Measurements from ENCODE around the gene MAU2.
"Not testable (repeated sequence)": the region's sequence is repeated elsewhere in the genome, so short reads cannot be mapped to it uniquely, and the experiment has no call there.

Gene MAU2

GRCh38 chr19:19381007-19381926 is 60.6 kb downstream of the MAU2 start:
- H3K27me3 Mint-ChIP-seq, result no peaks in the 10 kb centered on the region
- H3K4me3 Mint-ChIP-seq, result no peak overlapping the region
- no peak overlapping the region for H3K27ac Mint-ChIP-seq
- peaks cover 32% of the 10 kb centered on the region for H3K4me1 Mint-ChIP-seq
- no peaks in the 10 kb centered on the region for H3K9me3 Mint-ChIP-seq
- no peak for ATAC-seq
- no peak for DNase-seq

GRCh38 chr19:19382118-19382517 is 61.5 kb downstream of the MAU2 start:
- Mint-ChIP-seq H3K27me3 (no peaks in the 10 kb centered on the region), H3K9me3 (no peaks in the 10 kb centered on the region), H3K4me1 (peaks cover 38% of the 10 kb centered on the region), H3K4me3 (no peak overlapping the region), H3K27ac (no peak overlapping the region)
- ATAC-seq (no peak), DNase-seq (no peak)

GRCh38 chr19:19384486-19384885 is 63.9 kb downstream of the MAU2 start:
- ATAC-seq (no peak), DNase-seq (no peak)
- H3K27ac Mint-ChIP-seq, result peak overlapping the region; percentile 67 to 74
- no peaks in the 10 kb centered on the region for H3K27me3 Mint-ChIP-seq
- H3K9me3 Mint-ChIP-seq, result no peaks in the 10 kb centered on the region
- H3K4me3 Mint-ChIP-seq, result peak overlapping the region; percentile 82 to 84
- H3K4me1 Mint-ChIP-seq, result peaks cover 62% of the 10 kb centered on the region

- ATAC-seq (peak; percentile 93), DNase-seq (peak; percentile 100)
- Mint-ChIP-seq H3K27ac (peak overlapping the region; percentile 91 to 93), H3K4me3 (peak overlapping the region; percentile 82 to 84), H3K27me3 (no peaks in the 10 kb centered on the region), H3K9me3 (no peaks in the 10 kb centered on the region), H3K4me1 (peaks cover 70% of the 10 kb centered on the region)
Observed at GRCh38 chr19:19385131-19385895, 64.7 kb downstream of the MAU2 start.

- DNase-seq, result peak in 1 of 2 donors; percentile 71
- peak; percentile 54 for ATAC-seq
- Mint-ChIP-seq H3K27ac (peak overlapping the region; percentile 97 to 98), H3K27me3 (no peaks in the 10 kb centered on the region), H3K4me1 (peaks cover 76% of the 10 kb centered on the region), H3K9me3 (no peaks in the 10 kb centered on the region), H3K4me3 (peak overlapping the region; percentile 96 to 99)
Observed at GRCh38 chr19:19385896-19386869, 65.6 kb downstream of the MAU2 start.

GRCh38 chr19:19387108-19387507 is 66.5 kb downstream of the MAU2 start:
- no peaks in the 10 kb centered on the region for H3K27me3 Mint-ChIP-seq
- peak overlapping the region; percentile 95 to 97 for H3K27ac Mint-ChIP-seq
- H3K4me3 Mint-ChIP-seq, result peak overlapping the region; percentile 96 to 99
- DNase-seq (no peak), ATAC-seq (no peak)
- no peaks in the 10 kb centered on the region for H3K9me3 Mint-ChIP-seq
- peaks cover 75% of the 10 kb centered on the region for H3K4me1 Mint-ChIP-seq

- DNase-seq (no peak), ATAC-seq (no peak)
- Mint-ChIP-seq H3K4me3 (peak overlapping the region; percentile 96 to 99), H3K4me1 (peaks cover 74% of the 10 kb centered on the region), H3K27ac (peak overlapping the region; percentile 63 to 93), H3K9me3 (no peaks in the 10 kb centered on the region), H3K27me3 (no peaks in the 10 kb centered on the region)
Observed at GRCh38 chr19:19388568-19389555, 68.2 kb downstream of the MAU2 start.

GRCh38 chr19:19389683-19390082 is 69.1 kb downstream of the MAU2 start:
- not testable (repeated sequence) for ATAC-seq, H3K9me3 Mint-ChIP-seq, H3K27me3 Mint-ChIP-seq, DNase-seq
- Mint-ChIP-seq H3K4me3 (peak overlapping the region; percentile 96 to 99), H3K27ac (peak overlapping the region in 1 of 2 donors; percentile 63), H3K4me1 (peaks cover 74% of the 10 kb centered on the region)

GRCh38 chr19:19394333-19394732 is 73.7 kb downstream of the MAU2 start:
- H3K4me1 Mint-ChIP-seq, result peaks cover 52% of the 10 kb centered on the region
- H3K4me3 Mint-ChIP-seq, result peak overlapping the region in 1 of 2 donors; percentile 29
- H3K27ac Mint-ChIP-seq, result peak overlapping the region in 1 of 2 donors; percentile 34
- H3K9me3 Mint-ChIP-seq, H3K27me3 Mint-ChIP-seq, DNase-seq, ATAC-seq: not testable (repeated sequence)

GRCh38 chr19:19399733-19400433 is 79.3 kb downstream of the MAU2 start:
- Mint-ChIP-seq H3K4me3 (no peak overlapping the region), H3K9me3 (no peaks in the 10 kb centered on the region), H3K27me3 (no peaks in the 10 kb centered on the region), H3K27ac (peak overlapping the region in 1 of 2 donors; percentile 86), H3K4me1 (peaks cover 45% of the 10 kb centered on the region)
- no peak for DNase-seq
- ATAC-seq, result no peak

GRCh38 chr19:19402656-19403372 is 82.2 kb downstream of the MAU2 start:
- Mint-ChIP-seq H3K4me1 (peaks cover 57% of the 10 kb centered on the region), H3K9me3 (no peaks in the 10 kb centered on the region), H3K27me3 (no peaks in the 10 kb centered on the region), H3K27ac (peak overlapping the region; percentile 89 to 91), H3K4me3 (peak overlapping the region; percentile 6 to 53)
- DNase-seq (no peak), ATAC-seq (no peak)

- Mint-ChIP-seq H3K4me3 (peak overlapping the region; percentile 6 to 53), H3K9me3 (no peaks in the 10 kb centered on the region)
- ATAC-seq, result peak; percentile 31
Observed at GRCh38 chr19:19403373-19403901, 82.8 kb downstream of the MAU2 start.

More at GRCh38 chr19:19403373-19403901, 82.8 kb downstream of the MAU2 start:
- DNase-seq, result peak in 1 of 2 donors; percentile 21
- Mint-ChIP-seq H3K27ac (peak overlapping the region; percentile 89 to 91), H3K4me1 (peaks cover 64% of the 10 kb centered on the region), H3K27me3 (no peaks in the 10 kb centered on the region)

All from stimulated activated naive CD8-positive, alpha-beta T cell treated with anti-CD3 and anti-CD28 coated beads, Interleukin-15, amount 100 ng/mL, for 72 hours (primary cell).